Kidney (tissue), 14 donors: ENCODE measurements around the gene ATXN7L1. TPM values are rescaled to one million over a fixed set of nuclear protein-coding genes. Genes with fewer than 3 reads are reported as not detected.

ENCODE experiments used
- DNase-seq, 5 donors: peaks; one replicate each; pipeline ENCODE4 v3.0.0-alpha.2; 2013 to 2020
- FAIRE-seq: peaks from 2 replicates; lab custom pipeline; 2012; peaks lifted over from hg19 to GRCh38; lab: Jason Lieb, UNC
- H3K27ac ChIP-seq, 2 donors: one replicate each; pipeline ENCODE4 v1.7.0; 2013; ENCODE audit warnings: low read depth in 2 of 2, low read length in 2 of 2, inconsistent platforms in 1 of 2
- H3K27me3 ChIP-seq: one replicate; pipeline ENCODE4 v1.7.1; 2013; ENCODE audit warnings: low read length, inconsistent platforms; ENCODE audit not compliant: control insufficient read depth, insufficient read depth
- H3K36me3 ChIP-seq, 3 donors: one replicate each; pipeline versions ENCODE4 v1.7.0 to v1.7.1; 2013; ENCODE audit warnings: low read length in 3 of 3, control low read depth in 1 of 3, inconsistent platforms in 1 of 3; ENCODE audit not compliant: insufficient read depth in 3 of 3, control insufficient read depth in 2 of 3
- H3K4me1 ChIP-seq, 3 donors: one replicate each; pipeline versions ENCODE4 v1.7.0 to v1.7.1; 2013; ENCODE audit warnings: low read length in 3 of 3, inconsistent platforms in 1 of 3, low read depth in 1 of 3; ENCODE audit not compliant: control insufficient read depth in 2 of 3, insufficient read depth in 2 of 3
- H3K4me3 ChIP-seq, 3 donors: one replicate each; pipeline versions ENCODE4 v1.7.0 to v1.8.1; 2013; ENCODE audit warnings: low read length in 3 of 3, control low read depth in 1 of 3, inconsistent platforms in 1 of 3
- H3K9ac ChIP-seq, 3 donors: one replicate each; pipeline versions ENCODE4 v1.7.0 to v1.7.1; 2013; ENCODE audit warnings: low read length in 3 of 3, control low read depth in 1 of 3, inconsistent platforms in 1 of 3
- H3K9me3 ChIP-seq, 3 donors: one replicate each; pipeline versions ENCODE4 v1.7.0 to v1.7.1; 2013; ENCODE audit warnings: low read length in 3 of 3, control low read depth in 1 of 3, inconsistent platforms in 1 of 3; ENCODE audit not compliant: control insufficient read depth in 2 of 3, insufficient read depth in 1 of 3
- CTCF ChIP-seq: IDR thresholded peaks from 3 replicates; pipeline ENCODE4 v1.5.1; 2012; ENCODE audit warnings: mild to moderate bottlenecking, moderate library complexity, borderline replicate concordance; ENCODE audit not compliant: insufficient read depth; ENCODE audit errors: extremely low read depth
- intact Hi-C: fragments of 100-400 bp; cut with DNase I; formaldehyde crosslinking; loops from one replicate; pipeline ENCODE4 v1.11.1; 2022
- polyA plus RNA-seq: library from polyadenylated mRNA; stranded (reverse); fragments of 350-450 nt; fragmentation: Illumina TruSeq; extraction: RNeasy Lipid Tissue Mini Kit (QIAGEN cat#74804); gene quantifications from one replicate; pipeline ENCODE4 v1.2.3, GENCODE V29; 2014; ENCODE audit warnings: low read depth, low replicate concordance; ENCODE audit not compliant: insufficient read depth
- total RNA-seq: library from RNA; stranded (reverse); fragmentation: NEBNext Ultra II Directional; extraction: Animal tissue kit (Norgen Biotek cat#: 25700); gene quantifications from one replicate; pipeline ENCODE4 v1.2.1, GENCODE V29; 2021
- donor health status: control.
- donor health status: control.
- donor health status: control.
- donor health status: control.
- donor health status: control.
- donor health status: DM: yes; HTN: yes; CAD: no.
- donor health status: Normal renal cell carcinoma (clear cell type).

Gene ATXN7L1
- total and polyA plus RNA-seq, 2 donors from 2014 or later = 12.5 to 18.5 TPM

GRCh38 chr7:105623378-105623777 is 253.0 kb downstream of the ATXN7L1 start:
- Histone ChIP-seq H3K27ac (no peak overlapping the region), H3K27me3 (no peaks in the 10 kb centered on the region), H3K4me3 (no peak overlapping the region), H3K36me3 (peaks cover 0 to 20% (median 14%) of the 10 kb centered on the region in 3 donors), H3K9me3 (no peaks in the 10 kb centered on the region), H3K4me1 (no peaks in the 10 kb centered on the region), H3K9ac (no peak overlapping the region)
- no peak for TF ChIP-seq CTCF
- FAIRE-seq (no peak), DNase-seq (no peak)
- intact Hi-C loops = no loop called here

- Histone ChIP-seq H3K36me3 (peaks cover 0 to 27% (median 17%) of the 10 kb centered on the region in 3 donors), H3K4me1 (no peaks in the 10 kb centered on the region), H3K9ac (no peak overlapping the region), H3K4me3 (no peak overlapping the region), H3K27ac (no peak overlapping the region), H3K27me3 (no peaks in the 10 kb centered on the region), H3K9me3 (no peaks in the 10 kb centered on the region)
- DNase-seq (peak in 1 of 5 donors; percentile 7), FAIRE-seq (no peak)
- no peak for TF ChIP-seq CTCF
- intact Hi-C loops = no loop called here
Measured at GRCh38 chr7:105622106-105622731, 254.2 kb downstream of the ATXN7L1 start.

GRCh38 chr7:105621617-105622016 is 254.8 kb downstream of the ATXN7L1 start:
- DNase-seq (peak in 1 of 5 donors; percentile 34), FAIRE-seq (no peak)
- Histone ChIP-seq H3K4me3 (no peak overlapping the region), H3K9me3 (no peaks in the 10 kb centered on the region), H3K27ac (no peak overlapping the region), H3K9ac (no peak overlapping the region), H3K36me3 (peaks cover 0 to 27% (median 17%) of the 10 kb centered on the region in 3 donors), H3K27me3 (no peaks in the 10 kb centered on the region), H3K4me1 (no peaks in the 10 kb centered on the region)
- intact Hi-C loops = no loop called here
- no peak for TF ChIP-seq CTCF

GRCh38 chr7:105621176-105621575 is 255.2 kb downstream of the ATXN7L1 start:
- TF ChIP-seq CTCF = no peak
- Histone ChIP-seq H3K27ac (no peak overlapping the region), H3K27me3 (no peaks in the 10 kb centered on the region), H3K9ac (no peak overlapping the region), H3K9me3 (no peaks in the 10 kb centered on the region), H3K4me1 (no peaks in the 10 kb centered on the region), H3K36me3 (peaks cover 0 to 31% (median 17%) of the 10 kb centered on the region in 3 donors), H3K4me3 (no peak overlapping the region)
- intact Hi-C loops = no loop called here
- DNase-seq = no peak
- FAIRE-seq = no peak
